Suprapubic skin (tissue), 3 donors: Measurements from ENCODE around the gene TDO2.

Experiments used
- CTCF ChIP-seq, 2 donors: fragments of 200-600 bp in 1 of 2; fragments of 450-650 bp in 1 of 2; sonication (generic) in 1 of 2; IDR thresholded peaks; one replicate each; pipeline ENCODE4 v1.5.1; 2016 to 2019; ENCODE audit warnings: antibody characterized with exemption in 2 of 2, mild to moderate bottlenecking in 1 of 2, moderate library complexity in 1 of 2
- EP300 ChIP-seq: sonication (generic); formaldehyde crosslinking; IDR thresholded peaks from one replicate; pipeline ENCODE4 v1.6.1; 2017; ENCODE audit warnings: antibody characterized with exemption
- POLR2A ChIP-seq, 2 donors: fragments of 450-650 bp; IDR thresholded peaks; one replicate each; pipeline ENCODE4 v1.6.1; 2017; ENCODE audit warnings: antibody characterized with exemption in 2 of 2, mild to moderate bottlenecking in 2 of 2, moderate library complexity in 2 of 2

GRCh38 chr4:155866177-155866576, 37.3 kb upstream of the TDO2 start, which contains the start of gene ASIC5:
- TF ChIP-seq CTCF (IDR thresholded peaks at IDR 0.05) (no peak), POLR2A (IDR thresholded peaks at IDR 0.05) (no peak), EP300 (no peak)
